GM21619 (cell line): ENCODE results near the gene LHX6.

Source experiments
- ATAC-seq: cut with Tn5 transposase; IDR thresholded peaks from one replicate; pipeline ENCODE4 v1.9.1; 2021; ENCODE audit not compliant: unreplicated experiment

Gene LHX6

GRCh38 chr9:122228568-122229484, at the start of gene LHX6:
Gene LHX6, minus strand, starts transcription at chr9:122228957. Its CDS starts 217 bp downstream, at chr9:122228740.
- ATAC-seq = no peak

GRCh38 chr9:122277285-122277897, 48.6 kb upstream of the LHX6 start:
- ATAC-seq = no peak

- ATAC-seq = no peak
These were observed 47.3 kb upstream of the LHX6 start for GRCh38 chr9:122276096-122276495.

GRCh38 chr9:122274055-122274454, 45.3 kb upstream of the LHX6 start:
- ATAC-seq = no peak

DNA sequence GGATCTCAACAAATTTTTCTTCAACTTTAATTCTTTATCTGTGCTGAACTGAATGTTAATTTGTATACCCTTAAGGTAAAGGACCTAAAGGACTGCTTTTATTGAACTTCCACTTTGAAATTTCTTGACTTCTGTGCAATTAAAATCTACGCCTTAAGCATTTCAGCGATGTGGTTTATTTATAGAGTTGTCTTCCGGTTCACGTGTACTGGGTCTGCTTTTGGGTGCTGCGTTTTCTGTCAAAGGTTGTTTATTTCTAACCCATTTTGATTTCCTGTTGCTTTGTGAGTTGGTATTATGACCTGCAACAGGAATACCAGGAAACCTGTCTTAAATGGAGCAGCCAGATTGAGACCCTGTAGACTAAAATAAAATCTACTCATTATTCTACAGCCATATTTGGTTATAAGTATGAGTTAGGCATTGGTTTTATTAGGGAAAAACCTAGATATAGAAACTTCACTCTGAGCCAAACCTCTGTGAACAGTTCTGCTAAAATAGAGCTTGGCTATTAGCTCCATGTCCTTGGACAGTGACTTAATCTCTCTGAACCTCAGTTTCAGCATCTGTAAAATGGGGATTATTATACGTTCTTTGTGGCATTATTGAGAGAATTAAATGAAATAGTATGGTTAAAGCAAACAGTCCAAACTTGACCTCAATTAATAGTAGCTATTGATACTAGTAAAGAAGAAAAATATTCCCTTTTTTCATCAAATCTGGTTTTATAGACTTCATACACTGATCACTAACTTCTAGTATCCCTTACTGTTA, 39.5 kb upstream of the LHX6 start:
- ATAC-seq = no peak

DNA sequence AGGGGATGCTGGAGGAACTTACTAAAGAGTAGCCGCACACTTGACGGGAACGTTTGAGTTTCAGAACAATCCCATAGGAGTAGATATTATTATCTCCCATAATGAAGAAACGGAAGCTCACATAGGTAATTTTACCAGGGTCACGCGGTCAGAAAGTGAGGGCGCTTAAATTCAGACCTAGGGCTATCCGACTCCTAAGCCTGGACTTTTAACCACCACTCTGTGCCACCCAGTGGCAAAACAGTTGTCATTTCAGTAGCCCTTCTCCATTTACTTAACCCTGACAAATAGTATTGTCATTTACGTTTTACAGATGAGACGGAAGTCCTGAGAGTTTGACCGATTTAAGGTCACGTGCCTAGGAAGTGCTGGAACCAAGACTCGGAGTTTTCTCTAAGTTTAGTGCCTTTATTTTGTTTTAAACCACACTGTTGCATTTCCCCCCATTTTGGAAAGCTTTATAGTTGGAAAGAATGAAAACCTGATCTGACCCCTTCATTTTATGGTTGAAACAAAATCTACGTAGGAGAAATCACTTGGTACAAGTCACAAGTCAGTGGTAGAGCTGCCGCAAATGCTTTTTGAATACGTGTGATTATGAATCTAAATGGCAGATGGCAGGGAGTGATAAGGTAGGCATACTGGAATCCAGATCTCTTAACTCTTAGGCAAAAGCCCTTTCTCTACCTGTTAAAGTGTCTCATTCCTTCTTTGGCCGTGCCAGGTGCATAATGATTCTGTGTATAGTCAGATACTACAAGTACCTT, 36.6 kb upstream of the LHX6 start:
- peak; percentile 31 for ATAC-seq

- ATAC-seq = peak; percentile 79
These were observed 35.8 kb upstream of the LHX6 start, which contains the start of the genes MRRF and RBM18 for GRCh38 chr9:122264360-122265148. Gene MRRF, plus strand, starts transcription at chr9:122264882. Its CDS starts 6,010 bp downstream, at chr9:122270892. Gene RBM18, minus strand, starts transcription at chr9:122264840. Its CDS starts 3,348 bp downstream, at chr9:122261492.

DNA sequence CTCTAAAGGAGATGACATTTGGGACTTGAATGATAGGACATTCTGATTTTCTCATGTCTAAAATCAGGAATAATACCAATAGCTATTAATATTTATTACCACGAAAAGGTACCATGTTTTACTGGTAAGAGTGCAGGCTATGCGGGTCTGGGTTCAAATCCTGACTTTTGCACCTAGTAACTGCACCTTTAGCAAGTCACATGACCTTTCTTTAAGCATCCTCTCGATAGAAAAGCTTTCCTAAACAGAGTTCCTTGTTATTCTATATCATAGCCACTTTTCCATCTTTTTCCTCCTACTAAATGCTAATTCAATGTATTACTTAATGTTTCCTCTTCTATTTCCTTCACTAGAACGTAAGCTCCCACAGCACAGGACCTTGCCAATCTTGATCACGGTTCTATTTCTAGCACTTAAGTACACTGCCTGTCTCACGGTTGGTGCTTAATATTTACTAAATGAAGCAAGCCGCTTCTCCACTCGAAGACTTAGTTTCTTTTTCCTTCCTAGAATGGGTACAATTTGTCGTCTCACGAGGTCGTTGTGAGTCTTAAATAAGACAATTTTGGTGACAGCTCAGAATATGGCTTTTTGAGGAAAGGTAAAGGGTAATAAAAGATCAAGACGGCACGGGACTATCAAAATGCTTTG, 35.1 kb upstream of the LHX6 start:
- no peak for ATAC-seq

DNA sequence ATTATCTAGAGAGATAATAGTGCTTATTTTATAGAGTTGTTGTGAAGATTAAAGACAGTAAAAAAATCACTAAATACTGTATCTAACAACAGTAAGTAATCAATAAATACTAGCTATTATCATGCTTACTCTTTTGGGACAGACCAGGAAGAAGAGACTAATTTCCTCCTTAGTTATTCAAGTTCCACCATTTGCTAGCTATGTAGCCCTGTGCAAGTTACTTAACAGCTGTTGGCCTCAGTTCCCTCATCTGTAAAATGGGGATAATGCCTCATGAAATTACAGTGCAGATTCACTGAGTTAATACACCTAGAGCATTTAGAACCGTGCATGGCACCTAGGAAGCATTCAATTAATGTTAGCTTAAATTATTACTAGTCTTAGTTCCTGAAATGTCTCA, 33.3 kb upstream of the LHX6 start:
- no peak for ATAC-seq

DNA sequence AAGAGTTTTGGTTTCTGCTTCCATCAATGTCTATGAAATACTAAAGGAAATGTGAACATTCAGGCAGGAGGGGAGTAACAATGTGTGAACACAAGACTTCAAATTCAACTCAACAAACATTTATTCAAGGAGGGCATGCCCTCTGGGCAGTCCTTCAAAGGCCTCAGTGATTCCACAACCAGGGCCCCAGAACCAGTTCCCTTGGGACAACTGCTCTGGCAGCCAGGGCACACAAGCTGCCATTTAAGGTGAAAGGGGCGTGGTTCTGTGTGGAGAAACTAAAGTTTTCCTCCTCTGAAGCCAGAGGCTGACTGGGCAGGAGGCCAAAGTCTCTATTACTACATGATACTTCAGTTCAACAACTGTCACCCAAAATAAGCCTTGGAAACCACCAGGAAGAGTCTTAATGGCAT, 32.7 kb upstream of the LHX6 start:
- no peak for ATAC-seq

- no peak for ATAC-seq
These were observed 30.2 kb upstream of the LHX6 start for GRCh38 chr9:122258886-122259415.

- no peak for ATAC-seq
These were observed 27.4 kb upstream of the LHX6 start for GRCh38 chr9:122256206-122256605.

DNA sequence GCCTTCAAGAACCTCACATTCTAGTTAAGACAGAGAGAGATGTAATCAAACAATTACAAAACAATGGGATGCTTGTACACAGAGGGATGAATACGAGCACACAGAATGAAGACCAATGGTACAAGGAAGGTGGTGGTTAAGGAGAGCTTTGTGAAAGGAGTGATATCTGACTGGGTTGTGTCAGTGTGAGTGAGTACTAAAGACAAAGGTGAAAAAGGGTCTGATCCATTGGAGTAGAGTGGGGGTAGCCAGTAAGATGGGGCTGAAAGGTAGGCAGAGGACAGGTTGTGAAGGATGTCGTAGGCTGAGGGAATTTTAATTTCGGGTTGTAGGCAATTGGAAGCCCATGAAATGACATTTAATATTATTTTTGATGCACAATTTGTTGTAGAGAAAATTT, 26.0 kb upstream of the LHX6 start:
- ATAC-seq = no peak

DNA sequence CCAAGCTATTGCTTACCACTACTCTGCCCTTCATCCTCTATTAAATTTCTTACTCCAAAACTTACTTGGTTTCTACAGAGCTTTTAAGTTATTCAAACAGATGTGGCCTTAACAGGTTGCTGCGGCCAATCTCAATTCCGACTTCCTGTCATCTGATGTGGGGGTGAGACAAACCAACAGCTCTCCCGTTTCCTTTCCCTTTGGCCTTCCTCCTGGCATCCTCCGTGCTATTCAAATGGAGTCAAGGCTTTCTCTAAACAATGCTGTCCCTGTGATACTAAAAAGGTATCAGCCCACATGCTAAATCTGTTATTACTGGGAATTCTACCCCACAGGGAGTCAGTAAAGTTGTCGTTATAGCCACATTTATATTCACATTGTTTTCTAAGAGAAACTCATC, 24.0 kb upstream of the LHX6 start:
- no peak for ATAC-seq

GRCh38 chr9:122251351-122251750, 22.6 kb upstream of the LHX6 start:
- ATAC-seq = no peak

GRCh38 chr9:122248448-122248865, 19.7 kb upstream of the LHX6 start:
- ATAC-seq = no peak

DNA sequence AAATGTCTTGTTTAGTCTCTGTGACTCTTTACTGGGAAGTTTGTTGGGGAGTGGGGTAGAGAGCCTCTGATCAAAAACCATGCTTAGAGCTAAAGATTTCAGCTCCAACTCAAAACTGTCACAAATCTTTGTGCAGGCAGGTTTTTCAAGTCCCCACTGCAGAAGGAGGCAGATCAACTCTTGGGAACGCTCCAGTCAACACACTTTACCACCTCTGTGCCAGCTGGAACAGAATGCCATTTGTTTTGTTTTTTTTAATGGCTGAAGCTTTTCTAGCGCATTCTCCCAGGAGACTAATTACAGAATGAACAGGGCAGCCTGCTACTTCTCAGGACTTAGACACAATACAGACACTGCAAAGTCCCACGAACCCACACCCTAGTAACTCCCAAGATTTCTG, 17.9 kb upstream of the LHX6 start:
- ATAC-seq = no peak

DNA sequence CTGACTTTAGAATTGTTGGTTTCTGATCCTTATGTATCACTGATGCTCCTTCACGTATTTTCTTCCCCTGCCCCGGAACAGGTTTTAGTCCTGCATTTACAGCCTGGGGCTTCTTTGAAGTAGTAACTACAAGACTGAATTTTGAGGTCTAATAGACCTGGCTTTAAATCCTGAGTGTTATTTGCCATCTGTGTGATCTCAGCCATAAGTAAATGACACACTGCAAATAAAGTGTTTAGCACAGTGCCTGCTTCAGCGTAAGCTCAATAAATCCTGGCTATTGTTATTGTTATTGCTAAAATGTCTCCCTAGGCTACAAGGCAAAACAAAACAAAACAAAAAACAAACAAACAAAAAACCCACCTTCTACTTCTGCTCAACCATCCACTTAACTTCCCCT, 15.6 kb upstream of the LHX6 start:
- no peak for ATAC-seq

- no peak for ATAC-seq
These were observed 11.0 kb upstream of the LHX6 start for GRCh38 chr9:122239722-122240121.
